IMR-90 (cell line): ENCODE results near the gene NEUROD1.

Experiments
- MXI1 ChIP-seq: IDR thresholded peaks from 2 replicates; pipeline ENCODE4 v1.6.1; 2012; ENCODE audit warnings: low read depth, mild to moderate bottlenecking, low read length, moderate library complexity, borderline replicate concordance
- POLR2A ChIP-seq: IDR thresholded peaks from 2 replicates; pipeline ENCODE4 v1.6.1; 2012; ENCODE audit warnings: mild to moderate bottlenecking, low read depth, low read length
- TF ChIP-seq, protein P1 (sequence below): fragments of 150-350 bp; IDR thresholded peaks from 2 replicates; pipeline ENCODE4 v1.6.1; 2016; ENCODE audit warnings: low read depth, mild to moderate bottlenecking, low read length, moderate library complexity, borderline replicate concordance
- TF ChIP-seq, protein P2 (sequence below): conservative IDR thresholded peaks from 2 replicates; pipeline ENCODE4 v1.5.1; 2012; ENCODE audit warnings: mild to moderate bottlenecking, low read depth, low read length, improper control_type of control experiment

DNA sequence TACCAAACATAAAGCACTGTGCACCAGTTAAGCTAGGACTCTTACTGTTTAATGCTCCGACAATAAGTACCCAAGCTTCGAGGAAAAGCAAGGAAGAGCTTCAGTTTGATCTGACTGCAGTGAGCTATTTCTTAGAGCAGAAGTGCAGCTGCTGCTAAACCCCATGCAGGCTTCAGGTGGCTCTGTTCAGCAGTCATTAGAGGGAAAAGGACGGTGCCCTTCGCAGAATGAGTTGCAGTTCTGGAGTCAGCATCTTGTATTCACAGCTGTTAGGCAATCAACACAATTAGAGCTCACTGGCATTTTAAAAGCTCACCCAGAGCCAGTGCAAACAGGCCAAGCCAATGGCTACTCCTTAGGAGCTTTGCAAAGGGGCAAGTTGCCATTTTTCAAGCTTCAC is 21.9 kb downstream of the NEUROD1 start:
- TF ChIP-seq, protein P1, sequence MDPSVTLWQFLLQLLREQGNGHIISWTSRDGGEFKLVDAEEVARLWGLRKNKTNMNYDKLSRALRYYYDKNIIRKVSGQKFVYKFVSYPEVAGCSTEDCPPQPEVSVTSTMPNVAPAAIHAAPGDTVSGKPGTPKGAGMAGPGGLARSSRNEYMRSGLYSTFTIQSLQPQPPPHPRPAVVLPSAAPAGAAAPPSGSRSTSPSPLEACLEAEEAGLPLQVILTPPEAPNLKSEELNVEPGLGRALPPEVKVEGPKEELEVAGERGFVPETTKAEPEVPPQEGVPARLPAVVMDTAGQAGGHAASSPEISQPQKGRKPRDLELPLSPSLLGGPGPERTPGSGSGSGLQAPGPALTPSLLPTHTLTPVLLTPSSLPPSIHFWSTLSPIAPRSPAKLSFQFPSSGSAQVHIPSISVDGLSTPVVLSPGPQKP = no peak
- TF ChIP-seq POLR2A = no peak
- no peak for TF ChIP-seq MXI1
- TF ChIP-seq, protein P2, sequence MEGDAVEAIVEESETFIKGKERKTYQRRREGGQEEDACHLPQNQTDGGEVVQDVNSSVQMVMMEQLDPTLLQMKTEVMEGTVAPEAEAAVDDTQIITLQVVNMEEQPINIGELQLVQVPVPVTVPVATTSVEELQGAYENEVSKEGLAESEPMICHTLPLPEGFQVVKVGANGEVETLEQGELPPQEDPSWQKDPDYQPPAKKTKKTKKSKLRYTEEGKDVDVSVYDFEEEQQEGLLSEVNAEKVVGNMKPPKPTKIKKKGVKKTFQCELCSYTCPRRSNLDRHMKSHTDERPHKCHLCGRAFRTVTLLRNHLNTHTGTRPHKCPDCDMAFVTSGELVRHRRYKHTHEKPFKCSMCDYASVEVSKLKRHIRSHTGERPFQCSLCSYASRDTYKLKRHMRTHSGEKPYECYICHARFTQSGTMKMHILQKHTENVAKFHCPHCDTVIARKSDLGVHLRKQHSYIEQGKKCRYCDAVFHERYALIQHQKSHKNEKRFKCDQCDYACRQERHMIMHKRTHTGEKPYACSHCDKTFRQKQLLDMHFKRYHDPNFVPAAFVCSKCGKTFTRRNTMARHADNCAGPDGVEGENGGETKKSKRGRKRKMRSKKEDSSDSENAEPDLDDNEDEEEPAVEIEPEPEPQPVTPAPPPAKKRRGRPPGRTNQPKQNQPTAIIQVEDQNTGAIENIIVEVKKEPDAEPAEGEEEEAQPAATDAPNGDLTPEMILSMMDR = no peak
